ENCODE data around the gene RASL11A. TPM values are rescaled to one million over a fixed set of nuclear protein-coding genes. Genes with fewer than 3 reads are reported as not detected.
"Not testable (repeated sequence)": the region's sequence is repeated elsewhere in the genome, so short reads cannot be mapped to it uniquely, and the experiment has no call there.

Gene RASL11A
- polyA plus RNA-seq, 2 of the 4 experiments (the other 2 are of a cell fraction), result 2.1 to 4.7 TPM

- H3K4me1 ChIP-seq, result no peaks in the 10 kb centered on the region
- DNase-seq (ENCODE audit: low read depth in 1 of 2, low spot score in 1 of 2), result no peak
- H3K27ac ChIP-seq, result no peak overlapping the region
- H3K9me3 ChIP-seq, result no peaks in the 10 kb centered on the region
- no peak for TF ChIP-seq MAZ (IDR thresholded peaks at IDR 0.05; ENCODE audit: borderline replicate concordance, low read depth, low read length)
- ChIA-PET CTCF (interaction anchor here (1.5 kb wide), 1 partner anchor 334 kb away, joined by 4 read pairs; no protein-coding TSS in a partner anchor), POLR2A (no interaction called here)
- ATAC-seq, result no peak
- no peak overlapping the region for H3K4me2 ChIP-seq
- no peak overlapping the region for H3K4me3 ChIP-seq
- FAIRE-seq, result no peak
Measured at GRCh38 chr13:27319404-27319803, 48.8 kb downstream of the RASL11A start.

- Histone ChIP-seq H3K4me3 (no peak overlapping the region), H3K27ac (no peak overlapping the region), H3K9me3 (no peaks in the 10 kb centered on the region), H3K4me2 (no peak overlapping the region), H3K4me1 (no peaks in the 10 kb centered on the region)
- TF ChIP-seq RNF2 (IDR thresholded peaks at IDR 0.05; ENCODE audit: borderline replicate concordance, low read depth), result no peak
- TF ChIP-seq FOXS1 (CRISPR knock-in tag; IDR thresholded peaks at IDR 0.05), result no peak
- no peak for TF ChIP-seq ESRRA (IDR thresholded peaks at IDR 0.05; ENCODE audit: borderline replicate concordance, low read length)
- no peak for TF ChIP-seq MYC (IDR thresholded peaks at IDR 0.05; ENCODE audit: borderline replicate concordance, low read length)
- no peak for TF ChIP-seq ATOH8 (CRISPR knock-in tag; IDR thresholded peaks at IDR 0.05; ENCODE audit: low read depth)
- TF ChIP-seq RFX5 (IDR thresholded peaks at IDR 0.05), result no peak
- TF ChIP-seq JUNB (IDR thresholded peaks at IDR 0.05), result no peak
- TF ChIP-seq PBX3 (IDR thresholded peaks at IDR 0.05), result no peak
- no peak for TF ChIP-seq BCL3 (IDR thresholded peaks at IDR 0.05)
- no peak for TF ChIP-seq ELK1 (IDR thresholded peaks at IDR 0.05; ENCODE audit: low read depth, low read length)
- no peak for TF ChIP-seq KDM5A (IDR thresholded peaks at IDR 0.05)
- no peak for TF ChIP-seq CBX8 (IDR thresholded peaks at IDR 0.05)
- TF ChIP-seq GATA3 (IDR thresholded peaks at IDR 0.05; ENCODE audit: borderline replicate concordance), result no peak
- no peak for TF ChIP-seq POLR2AphosphoS2 (conservative IDR thresholded peaks at IDR 0.05; ENCODE audit: low read length)
- TF ChIP-seq E2F6 (IDR thresholded peaks at IDR 0.05; ENCODE audit: borderline replicate concordance, low read depth), result no peak
- no peak for TF ChIP-seq ZSCAN20 (CRISPR knock-in tag; IDR thresholded peaks at IDR 0.05)
- no peak for TF ChIP-seq HEYL (CRISPR knock-in tag; IDR thresholded peaks at IDR 0.05)
- TF ChIP-seq CBX2 (IDR thresholded peaks at IDR 0.05; ENCODE audit: borderline replicate concordance, low read depth), result no peak
- TF ChIP-seq HOXB5 (CRISPR knock-in tag; IDR thresholded peaks at IDR 0.05), result no peak
- FAIRE-seq, result no peak
- CTCF ChIA-PET, result no interaction called here
- WGBS (ENCODE audit: missing lambda C conversion rate), result 39% methylated on average over 7 of the region's 8 CpGs
- ATAC-seq, result no peak
- POLR2A ChIA-PET, result no interaction called here
- DNase-seq (ENCODE audit: low read depth in 1 of 2, low spot score in 1 of 2), result no peak
Measured at GRCh38 chr13:27321468-27322431, 51.1 kb downstream of the RASL11A start.

GRCh38 chr13:27322443-27322842 is 51.8 kb downstream of the RASL11A start:
- H3K4me3 ChIP-seq; H3K4me1 ChIP-seq; H3K27ac ChIP-seq; FAIRE-seq; CTCF ChIA-PET; DNase-seq (ENCODE audit: low read depth in 1 of 2, low spot score in 1 of 2); POLR2A ChIA-PET; ATAC-seq; H3K4me2 ChIP-seq; H3K9me3 ChIP-seq: not testable (repeated sequence)
- WGBS (ENCODE audit: missing lambda C conversion rate), result 57% methylated on average over 6 of the region's 6 CpGs

Data from A549 (cell line).